Uterine smooth muscle cell (primary cell): ENCODE measurements around the gene CDH1. TPM values are rescaled to one million over a fixed set of nuclear protein-coding genes. Genes with fewer than 3 reads are reported as not detected.

Experiments
- total RNA-seq: library from RNA; depleted of rRNA; stranded (reverse); fragments of >200 nt; gene quantifications from 2 replicates; pipeline ENCODE4 v1.2.3, GENCODE V29; 2014

Gene CDH1
- not detected in 2 replicates for total RNA-seq

GRCh38 chr16:68737046-68737729 lies at the start of gene CDH1:
TSS of gene CDH1 (plus strand) at chr16:68737292. CDS start at chr16:68737416, 124 bp downstream.

GRCh38 chr16:68843482-68844210 lies 106.6 kb downstream of the CDH1 start, which contains the start of gene TANGO6:
TSS of gene TANGO6 (plus strand) at chr16:68843531. CDS start at chr16:68843618, 87 bp downstream.

Other genes with a start within 250 kb of the CDH1 start
- gene ZFP90, start 198.0 kb upstream of the CDH1 start, total RNA-seq: 23.5 and 32.2 TPM in 2 replicates
- gene CDH3, start 92.0 kb upstream of the CDH1 start, total RNA-seq: 0.25 and 0.33 TPM in 2 replicates
- gene TANGO6, start 106.2 kb downstream of the CDH1 start, total RNA-seq: 26.0 and 28.0 TPM in 2 replicates